Transverse colon (tissue), 4 donors: Measurements from ENCODE around the gene CASP4.

ENCODE experiments used
- CTCF ChIP-seq, 5 experiments: fragments of 200-600 bp in 3 of 5; fragments of 450-650 bp in 2 of 5; sonication (generic) in 3 of 5; IDR thresholded peaks; 1 replicate in 2 of 5; 2 replicates in 3 of 5; pipeline ENCODE4 v1.5.1; 2016 to 2017; ENCODE audit warnings: antibody characterized with exemption in 5 of 5, inconsistent platforms in 3 of 5, mild to moderate bottlenecking in 2 of 5, moderate library complexity in 1 of 5
- EP300 ChIP-seq: sonication (generic); formaldehyde crosslinking; IDR thresholded peaks from one replicate; pipeline ENCODE4 v1.6.1; 2017; ENCODE audit warnings: antibody characterized with exemption, low read depth
- POLR2AphosphoS5 ChIP-seq, 3 donors: sonication (generic); formaldehyde crosslinking; IDR thresholded peaks; one replicate each; pipeline ENCODE4 v1.6.1; 2016; ENCODE audit warnings: antibody characterized with exemption in 3 of 3

DNA sequence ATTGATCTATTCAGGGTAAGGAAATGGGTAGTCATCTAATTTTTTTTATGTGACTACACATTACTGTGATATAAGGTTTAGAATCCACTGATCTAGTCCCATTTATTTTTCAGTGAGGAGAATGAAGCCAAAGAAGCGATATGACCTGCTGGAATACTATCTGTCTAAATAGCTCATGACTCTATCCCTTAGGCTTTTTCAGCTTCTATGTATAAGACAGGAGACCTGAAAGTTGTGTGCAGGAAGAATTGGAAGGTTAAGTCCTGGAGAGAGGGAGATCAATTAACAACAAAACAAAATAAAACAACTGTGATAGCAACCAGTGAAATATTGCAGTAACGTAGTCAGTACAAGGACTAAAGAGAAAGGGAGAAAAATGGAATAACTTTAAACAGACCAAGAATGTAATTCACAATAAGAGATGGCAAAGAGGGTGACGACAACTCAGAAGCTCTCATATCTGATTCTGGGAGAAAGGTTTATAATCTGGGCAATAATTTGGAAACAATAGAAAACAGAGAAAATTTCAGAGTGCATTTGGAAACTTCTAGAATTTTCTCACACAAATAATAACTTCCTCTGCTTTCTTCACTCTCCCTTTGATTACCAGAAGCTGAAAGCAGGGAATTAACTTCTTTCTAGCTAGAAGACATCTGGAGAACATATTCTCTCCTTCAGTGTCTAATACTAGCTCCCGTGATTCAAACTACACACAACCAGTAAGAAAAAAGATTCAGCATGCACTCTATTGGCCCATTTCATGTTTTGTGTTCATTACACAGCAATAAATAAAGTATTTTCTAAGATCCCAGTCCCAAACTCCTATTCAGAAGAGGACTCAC is 50.9 kb downstream of the CASP4 start:
- no peak for TF ChIP-seq POLR2AphosphoS5 (IDR thresholded peaks at IDR 0.05)
- TF ChIP-seq CTCF (IDR thresholded peaks at IDR 0.05), result no peak
- no peak for TF ChIP-seq EP300
